GM21526 (cell line): ENCODE results near the gene CACNG6.

ENCODE experiments used
- ATAC-seq: cut with Tn5 transposase; IDR thresholded peaks from one replicate; pipeline ENCODE4 v1.9.1; 2021; ENCODE audit warnings: moderate library complexity; ENCODE audit not compliant: unreplicated experiment, low FRiP score

Gene CACNG6

GRCh38 chr19:53998223-53998622 is 6.8 kb downstream of the CACNG6 start:
- ATAC-seq: no peak

- ATAC-seq: no peak
These were observed 8.3 kb downstream of the CACNG6 start for GRCh38 chr19:53999694-54000093.

- ATAC-seq: no peak
These were observed 10.1 kb downstream of the CACNG6 start for GRCh38 chr19:54001496-54001895.

- ATAC-seq: no peak
These were observed 11.3 kb downstream of the CACNG6 start for GRCh38 chr19:54002495-54003315.

- ATAC-seq: no peak
These were observed 18.0 kb downstream of the CACNG6 start for GRCh38 chr19:54009440-54009839.

GRCh38 chr19:54010474-54010873 is 19.0 kb downstream of the CACNG6 start:
- no peak for ATAC-seq

GRCh38 chr19:54011507-54012211 is 20.2 kb downstream of the CACNG6 start:
- no peak for ATAC-seq

GRCh38 chr19:54013866-54014265 is 22.4 kb downstream of the CACNG6 start:
- no peak for ATAC-seq

- ATAC-seq: no peak
These were observed 23.6 kb downstream of the CACNG6 start for GRCh38 chr19:54014920-54015560.

- no peak for ATAC-seq
These were observed 25.8 kb downstream of the CACNG6 start for GRCh38 chr19:54017261-54017660.

GRCh38 chr19:54021363-54021762 is 29.9 kb downstream of the CACNG6 start:
- no peak for ATAC-seq

GRCh38 chr19:54021932-54022331 is 30.5 kb downstream of the CACNG6 start:
- ATAC-seq: no peak

GRCh38 chr19:54023191-54023590 is 31.8 kb downstream of the CACNG6 start:
- no peak for ATAC-seq

GRCh38 chr19:54024660-54025059 is 33.2 kb downstream of the CACNG6 start:
- ATAC-seq: no peak

- no peak for ATAC-seq
These were observed 35.2 kb downstream of the CACNG6 start for GRCh38 chr19:54026656-54027055.

- no peak for ATAC-seq
These were observed 37.9 kb downstream of the CACNG6 start for GRCh38 chr19:54029301-54029700.

- ATAC-seq: no peak
These were observed 38.6 kb downstream of the CACNG6 start for GRCh38 chr19:54029930-54030490.

GRCh38 chr19:54030895-54031586 is 39.6 kb downstream of the CACNG6 start:
- ATAC-seq: no peak

GRCh38 chr19:54035215-54036178 is 44.1 kb downstream of the CACNG6 start:
- ATAC-seq: no peak
